ENCODE data around the gene STARD10.
"Not testable (repeated sequence)": the region's sequence is repeated elsewhere in the genome, so short reads cannot be mapped to it uniquely, and the experiment has no call there.

GRCh38 chr11:72827656-72828055, 33.8 kb upstream of the STARD10 start:
- not testable (repeated sequence) for TF ChIP-seq CTCF, POLR2A, POLR2AphosphoS5, EP300 (IDR thresholded peaks at IDR 0.05)
